ENCODE results near the gene AACS.

DNA sequence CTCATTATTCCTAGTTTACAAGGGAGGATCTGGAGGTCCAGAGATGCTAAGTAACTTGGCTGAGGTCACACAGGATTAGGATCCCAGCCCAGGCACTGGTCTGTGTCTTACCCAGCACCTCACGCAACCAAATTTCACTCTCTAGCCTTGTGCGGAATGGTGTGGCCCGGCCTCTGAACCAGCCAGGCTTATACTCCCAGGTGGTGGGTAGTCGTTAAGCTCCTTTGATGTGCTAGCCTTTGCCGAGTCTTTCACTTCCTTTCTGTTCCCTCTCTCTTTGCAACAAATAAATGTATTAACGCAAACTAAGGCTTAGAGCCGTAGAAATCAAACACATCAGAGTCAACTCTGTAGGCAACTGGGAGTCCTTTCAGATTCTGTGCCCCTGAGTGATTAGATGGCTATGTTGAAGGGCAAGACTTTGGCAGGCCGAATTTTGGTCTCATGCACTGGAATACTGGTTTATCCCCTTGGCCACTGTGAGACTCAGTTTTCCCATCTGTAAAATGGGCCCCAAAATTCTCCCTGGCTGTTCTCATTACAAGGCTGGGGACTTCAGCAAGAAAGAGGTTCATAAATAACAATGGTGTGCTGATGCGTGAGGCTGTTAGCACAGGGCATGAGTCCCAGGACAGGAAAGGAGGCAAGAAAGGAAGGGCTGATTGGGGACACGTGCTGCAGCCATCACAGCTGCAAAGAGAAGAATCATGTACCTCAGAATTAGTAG is 126.3 kb downstream of the AACS start:
- TF ChIP-seq, protein P1, sequence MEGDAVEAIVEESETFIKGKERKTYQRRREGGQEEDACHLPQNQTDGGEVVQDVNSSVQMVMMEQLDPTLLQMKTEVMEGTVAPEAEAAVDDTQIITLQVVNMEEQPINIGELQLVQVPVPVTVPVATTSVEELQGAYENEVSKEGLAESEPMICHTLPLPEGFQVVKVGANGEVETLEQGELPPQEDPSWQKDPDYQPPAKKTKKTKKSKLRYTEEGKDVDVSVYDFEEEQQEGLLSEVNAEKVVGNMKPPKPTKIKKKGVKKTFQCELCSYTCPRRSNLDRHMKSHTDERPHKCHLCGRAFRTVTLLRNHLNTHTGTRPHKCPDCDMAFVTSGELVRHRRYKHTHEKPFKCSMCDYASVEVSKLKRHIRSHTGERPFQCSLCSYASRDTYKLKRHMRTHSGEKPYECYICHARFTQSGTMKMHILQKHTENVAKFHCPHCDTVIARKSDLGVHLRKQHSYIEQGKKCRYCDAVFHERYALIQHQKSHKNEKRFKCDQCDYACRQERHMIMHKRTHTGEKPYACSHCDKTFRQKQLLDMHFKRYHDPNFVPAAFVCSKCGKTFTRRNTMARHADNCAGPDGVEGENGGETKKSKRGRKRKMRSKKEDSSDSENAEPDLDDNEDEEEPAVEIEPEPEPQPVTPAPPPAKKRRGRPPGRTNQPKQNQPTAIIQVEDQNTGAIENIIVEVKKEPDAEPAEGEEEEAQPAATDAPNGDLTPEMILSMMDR (conservative IDR thresholded peaks at IDR 0.05) = no peak
- TF ChIP-seq EZH2 (IDR thresholded peaks at IDR 0.05; ENCODE audit: low read depth) = no peak
